NCI-H460 (cell line): ENCODE results near the gene PMF1. TPM values are rescaled to one million over a fixed set of nuclear protein-coding genes. Genes with fewer than 3 reads are reported as not detected.
"Not testable (repeated sequence)": the region's sequence is repeated elsewhere in the genome, so short reads cannot be mapped to it uniquely, and the experiment has no call there.

Experiments used
- DNase-seq: peaks from one replicate; pipeline ENCODE4 v3.0.0-alpha.2; 2016; ENCODE audit warnings: low read depth; ENCODE audit errors: extremely low read depth
- polyA plus RNA-seq: library from polyadenylated mRNA; depleted of rRNA; stranded (reverse); fragments of >200 nt; gene quantifications from 2 replicates; pipeline ENCODE4 v1.2.3, GENCODE V29; 2014; cell fraction: nucleus; rRNA removed
- total RNA-seq: library from RNA; depleted of rRNA; stranded (reverse); fragments of >200 nt; shearing (Covaris generic); gene quantifications from 2 replicates; pipeline ENCODE4 v1.2.3, GENCODE V29; 2014; rRNA removed

PMF1 gene, protein sequence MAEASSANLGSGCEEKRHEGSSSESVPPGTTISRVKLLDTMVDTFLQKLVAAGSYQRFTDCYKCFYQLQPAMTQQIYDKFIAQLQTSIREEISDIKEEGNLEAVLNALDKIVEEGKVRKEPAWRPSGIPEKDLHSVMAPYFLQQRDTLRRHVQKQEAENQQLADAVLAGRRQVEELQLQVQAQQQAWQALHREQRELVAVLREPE
- total RNA-seq, result 47.5 and 59.2 TPM in 2 replicates
- 117 and 127 TPM in 2 replicates for polyA plus RNA-seq

GRCh38 chr1:156212833-156213643, at the start of gene PMF1:
PMF1 (plus strand) TSS chr1:156213007; CDS start chr1:156213016, 9 bp downstream.
- peak; percentile 98 for DNase-seq

DNA sequence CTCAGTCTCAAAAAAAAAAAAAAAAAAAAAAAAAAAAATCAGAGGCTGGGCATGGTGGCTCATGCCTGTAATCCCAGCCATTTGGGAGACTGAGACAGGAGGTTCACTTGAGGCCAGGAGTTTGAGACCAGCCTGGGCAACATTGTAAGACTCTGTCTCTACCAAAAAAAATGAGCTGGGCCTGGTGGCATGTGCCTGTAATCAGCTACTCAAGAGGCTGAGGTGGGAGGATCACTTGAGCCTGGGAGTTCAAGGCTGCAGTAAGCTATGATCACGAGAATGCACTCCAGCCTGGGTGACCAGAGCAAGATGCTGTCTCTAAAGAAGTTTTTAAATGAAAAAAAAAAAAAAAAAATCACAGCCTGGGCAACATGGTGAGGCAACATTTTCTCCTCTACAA, 49.1 kb upstream of the PMF1 start:
- DNase-seq, result no peak

DNA sequence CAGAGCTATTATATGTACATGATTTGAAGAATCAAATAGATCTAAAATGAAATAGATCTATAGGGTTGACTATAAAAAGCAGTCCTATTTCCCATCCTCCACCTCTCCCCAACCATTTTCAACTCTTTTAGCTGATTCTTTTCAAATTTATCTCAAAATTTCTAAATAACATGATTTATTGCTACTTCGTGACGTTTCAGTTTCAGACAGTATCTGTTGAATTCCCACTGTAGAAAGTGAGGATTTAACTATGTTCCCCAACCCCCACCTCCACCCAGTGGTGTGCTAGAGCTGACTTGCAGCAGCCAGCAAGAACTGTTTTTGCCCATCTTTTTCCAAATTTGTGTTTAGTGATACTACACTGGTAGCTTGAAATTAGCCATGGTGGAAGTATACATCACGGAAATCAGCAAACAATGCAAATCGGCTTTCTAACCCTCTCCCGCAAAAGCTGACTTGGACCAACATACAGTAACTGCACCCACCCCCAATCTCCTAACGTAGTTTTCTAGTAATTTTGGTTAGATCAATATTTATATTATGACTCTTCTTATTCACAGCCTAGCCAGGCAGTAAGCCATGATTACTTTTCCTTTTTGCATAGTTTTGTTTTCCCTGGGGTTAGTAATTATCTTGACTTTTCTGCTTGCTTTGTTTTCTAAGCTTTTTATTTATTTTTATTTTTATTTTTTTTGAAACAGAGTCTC, 48.5 kb upstream of the PMF1 start:
- no peak for DNase-seq

DNA sequence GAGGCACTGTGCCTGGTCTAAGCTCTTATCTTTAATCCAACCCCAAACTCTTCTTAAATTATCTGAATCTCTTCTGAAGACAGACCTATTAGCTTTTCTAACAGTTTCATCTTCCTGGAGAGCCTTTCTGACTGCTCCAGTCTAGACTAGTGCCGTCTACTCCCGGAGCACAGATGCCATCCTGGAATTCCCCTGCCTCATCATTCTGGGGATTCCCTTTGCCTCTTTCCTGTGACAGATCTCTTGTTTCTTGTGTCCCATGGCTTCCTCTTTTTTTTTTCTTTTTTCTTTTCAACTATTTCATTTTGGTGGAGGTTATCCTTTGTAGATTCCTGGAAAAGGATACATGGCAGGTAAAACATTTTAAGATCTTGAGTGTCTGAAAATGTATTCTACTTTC, 47.7 kb upstream of the PMF1 start:
- no peak for DNase-seq

DNA sequence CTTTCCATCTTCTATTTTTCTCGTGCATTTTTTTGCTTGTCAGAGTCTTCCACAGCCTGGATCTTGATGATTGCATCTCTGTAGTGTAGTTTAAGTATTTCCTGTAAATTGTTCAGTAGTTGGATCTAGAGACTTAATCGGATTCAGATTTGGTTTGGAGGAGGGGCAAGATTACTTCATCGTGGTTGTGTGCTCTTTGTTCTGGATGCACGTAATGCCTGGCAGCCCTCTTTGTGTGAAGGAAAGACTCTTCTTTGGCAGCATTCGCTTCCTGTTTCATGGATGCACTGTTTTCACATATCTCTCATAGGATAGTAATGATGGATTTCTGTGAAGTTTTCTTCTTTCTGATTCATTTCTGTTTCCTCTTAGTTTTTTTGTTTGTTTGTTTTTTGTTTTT, 45.3 kb upstream of the PMF1 start:
- DNase-seq, result no peak

DNA sequence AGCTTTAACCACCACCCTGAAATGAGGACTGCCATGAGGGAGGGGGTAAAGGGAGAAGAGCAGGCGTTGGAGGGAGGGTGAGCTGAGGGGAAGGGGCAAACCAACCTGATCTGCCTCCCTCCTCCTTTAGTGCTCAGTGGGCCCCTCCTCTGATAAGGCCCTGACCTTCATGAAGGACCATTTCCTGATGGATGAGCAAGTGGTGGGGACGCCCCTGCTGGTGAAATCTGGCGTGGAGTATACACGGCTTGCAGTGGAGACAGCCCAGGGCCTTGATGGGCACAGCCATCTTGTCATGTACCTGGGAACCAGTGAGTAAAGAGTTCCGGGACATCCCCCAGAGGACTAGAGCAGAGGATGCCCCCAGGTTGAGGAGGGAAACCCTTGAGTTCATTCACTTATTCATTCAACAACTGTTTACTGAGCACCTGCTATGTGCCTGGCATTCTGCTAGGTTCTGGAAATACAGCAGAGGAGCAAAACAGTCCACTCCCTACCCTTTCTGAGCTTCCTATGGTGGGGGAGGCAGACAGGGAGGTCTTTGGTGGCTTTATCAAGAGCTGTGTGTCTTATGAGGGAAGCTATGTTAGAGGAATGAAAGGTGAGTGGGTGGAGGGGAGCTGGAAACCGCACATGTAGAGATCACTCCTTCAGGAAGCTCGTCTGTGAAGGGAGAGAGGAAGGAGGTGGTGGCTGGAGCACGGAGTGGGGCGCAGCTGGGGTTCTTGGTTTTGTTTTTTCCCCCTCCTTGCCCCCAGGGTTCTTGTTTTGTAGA, 39.9 kb upstream of the PMF1 start:
- no peak for DNase-seq

- no peak for DNase-seq
Observed at GRCh38 chr1:156176610-156177210, 36.1 kb upstream of the PMF1 start.

- DNase-seq, result no peak
Observed at GRCh38 chr1:156177919-156178654, 34.7 kb upstream of the PMF1 start.

GRCh38 chr1:156180471-156180870, 32.3 kb upstream of the PMF1 start:
- no peak for DNase-seq

DNA sequence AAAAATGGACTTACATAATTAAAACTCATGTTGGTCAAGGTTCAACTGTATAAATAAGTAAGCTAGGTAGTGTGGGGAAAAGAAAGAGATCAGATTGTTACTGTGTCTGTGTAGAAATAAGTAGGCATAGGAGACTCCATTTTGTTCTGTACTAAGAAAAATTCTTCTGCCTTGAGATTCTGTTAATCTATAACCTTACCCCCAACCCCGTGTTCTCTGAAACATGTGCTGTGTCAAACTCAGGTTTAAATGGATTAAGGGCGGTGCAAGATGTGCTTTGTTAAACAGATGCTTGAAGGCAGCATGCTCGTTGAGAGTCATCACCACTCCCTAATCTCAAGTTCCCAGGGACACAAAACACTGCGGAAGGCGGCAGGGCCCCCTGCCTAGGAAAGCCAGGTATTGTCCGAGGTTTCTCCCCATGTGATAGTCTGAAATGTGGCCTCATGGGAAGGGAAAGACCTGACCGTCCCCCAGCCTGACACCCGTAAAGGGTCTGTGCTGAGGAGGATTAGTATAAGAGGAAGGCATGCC, 31.3 kb upstream of the PMF1 start:
- not testable (repeated sequence) for DNase-seq

GRCh38 chr1:156182010-156182779, 30.6 kb upstream of the PMF1 start:
- DNase-seq, result not testable (repeated sequence)

DNA sequence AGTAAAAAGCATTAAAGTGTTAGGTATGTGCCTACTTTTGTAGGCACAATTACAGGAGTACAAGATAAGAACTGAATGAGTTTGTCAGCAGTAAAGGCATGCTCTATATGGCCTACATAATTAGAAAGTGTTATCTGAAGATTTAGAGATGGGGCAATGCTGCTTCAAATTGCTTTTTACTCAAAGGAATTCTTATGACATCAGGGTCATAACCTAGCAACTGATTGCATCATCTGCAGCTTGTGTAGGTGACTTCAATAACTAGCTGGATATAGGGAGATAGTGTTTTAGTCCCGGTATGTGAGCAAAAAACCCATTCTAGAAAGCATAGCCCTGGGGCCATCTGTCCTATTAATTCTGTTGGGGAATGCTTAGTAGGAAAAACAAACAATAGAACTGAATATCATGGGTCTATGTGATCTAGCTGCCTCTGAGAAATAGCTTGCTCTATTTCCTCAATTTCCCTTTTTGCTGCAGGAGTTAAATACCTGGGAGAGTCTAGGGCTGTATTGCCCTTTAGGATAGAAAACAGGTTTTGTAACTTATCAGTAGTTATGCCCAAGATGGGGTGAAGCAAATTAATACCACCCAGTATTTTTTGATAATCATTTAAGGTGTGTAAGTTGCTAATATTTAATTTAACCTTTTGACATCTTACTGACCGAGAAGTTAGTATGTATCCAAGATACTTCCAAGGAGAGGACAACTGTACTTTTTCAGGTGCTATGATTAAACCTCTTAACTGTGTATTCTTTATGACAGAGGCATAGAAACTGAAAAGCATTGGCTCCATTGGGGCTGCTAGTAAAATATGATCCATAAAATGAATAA, 26.2 kb upstream of the PMF1 start:
- not testable (repeated sequence) for DNase-seq

GRCh38 chr1:156190265-156190664, 22.5 kb upstream of the PMF1 start:
- not testable (repeated sequence) for DNase-seq

DNA sequence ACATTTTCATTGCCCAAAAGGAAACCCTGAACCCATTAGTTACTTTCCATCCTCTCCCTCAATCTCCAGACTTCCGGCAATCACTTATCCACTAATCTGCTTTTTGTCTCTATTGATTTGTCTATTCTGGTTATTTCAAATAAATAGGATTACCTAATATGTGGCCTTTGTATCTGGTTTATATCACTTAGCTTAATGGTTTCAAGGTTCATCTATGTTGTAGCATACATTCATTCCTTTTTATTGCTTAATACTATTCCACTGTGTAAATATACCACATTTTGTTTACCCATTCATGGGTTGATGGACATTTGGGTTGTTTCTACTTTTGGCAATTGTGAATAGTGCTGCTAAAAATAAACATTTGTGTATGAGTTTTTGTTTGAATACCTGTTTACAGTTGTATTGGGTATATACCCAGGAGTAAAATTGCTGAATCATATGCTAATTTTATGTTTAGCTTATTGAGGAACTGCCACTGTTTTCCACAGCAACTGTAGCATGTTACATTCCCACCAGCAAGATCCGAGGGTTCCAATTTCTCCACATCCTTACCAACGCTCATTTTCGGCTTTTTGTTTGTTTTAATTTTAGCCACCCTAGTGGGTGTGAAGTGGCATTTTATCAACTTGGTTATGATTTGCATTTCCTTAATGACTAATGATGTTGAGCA, 21.4 kb upstream of the PMF1 start:
- DNase-seq, result no peak

- no peak for DNase-seq
Observed at GRCh38 chr1:156193208-156193487, 19.7 kb upstream of the PMF1 start.

DNA sequence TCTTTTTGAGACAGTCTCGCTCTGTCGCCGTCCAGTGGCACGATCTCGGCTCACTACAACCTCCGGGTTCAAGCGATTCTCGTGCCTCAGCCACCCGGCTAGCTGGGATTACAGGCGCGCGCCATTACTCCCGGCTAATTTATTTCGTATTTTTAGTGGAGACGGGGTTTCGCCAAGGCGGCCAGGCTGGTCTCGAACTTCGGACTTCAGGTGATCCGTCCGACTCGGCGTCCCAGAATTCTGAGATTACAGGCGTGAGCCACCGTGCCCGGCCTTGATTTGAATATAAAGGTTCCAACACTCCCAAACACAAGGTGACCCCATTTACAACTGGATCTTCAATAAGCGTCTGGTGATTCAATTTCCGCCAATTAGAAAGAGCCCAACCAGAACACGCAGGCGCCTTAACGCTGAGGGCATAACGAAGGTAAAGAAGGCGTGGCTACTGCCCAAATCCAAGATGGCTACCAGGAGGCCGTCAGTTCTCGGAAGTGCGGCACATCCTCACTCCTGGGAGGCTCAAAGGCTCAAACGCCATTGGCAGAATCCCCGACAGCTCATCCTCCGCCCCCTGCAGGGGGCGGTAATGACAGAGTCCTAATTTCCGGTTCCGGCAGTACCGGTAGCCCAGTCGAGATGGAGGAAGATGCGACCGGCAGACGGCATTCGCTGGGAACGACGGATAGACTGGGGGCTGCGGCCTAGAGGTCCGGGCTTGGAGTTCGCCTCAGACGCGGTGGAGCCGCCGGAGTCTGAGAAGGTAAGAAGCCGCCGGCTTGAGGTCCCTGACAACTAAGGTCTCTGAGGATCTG, 19.1 kb upstream of the PMF1 start, which contains the start of gene SLC25A44:
Gene SLC25A44, plus strand, starts transcription at position 617 of the 812 bp plus-strand sequence. CDS start 5,744 bp downstream, outside the sequence.
- DNase-seq, result peak; percentile 100
